Right ventricle myocardium inferior (tissue), 1 donor: ENCODE data around the gene IFNE. TPM values are rescaled to one million over a fixed set of nuclear protein-coding genes. Genes with fewer than 3 reads are reported as not detected.
"Not testable (repeated sequence)": the region's sequence is repeated elsewhere in the genome, so short reads cannot be mapped to it uniquely, and the experiment has no call there.

ENCODE experiments used
- ATAC-seq: fragments of 200-7000 bp; cut with Tn5 transposase; one replicate; pipeline ENCODE4 v1.9.1; 2020; ENCODE audit warnings: mild to moderate bottlenecking, moderate library complexity
- DNase-seq: peaks from one replicate; pipeline ENCODE4 v3.0.0; 2021; ENCODE audit errors: missing footprints
- intact Hi-C: fragments of 100-400 bp; cut with DNase I; formaldehyde crosslinking; loops from one replicate; pipeline ENCODE4 v1.11.0; 2022
- microRNA-seq: library from miRNA; unstranded; fragments of <30 nt; microRNA quantifications from one replicate; pipeline ENCODE4 v1.2.0, GENCODE V29; 2020
- total RNA-seq: library from RNA; stranded (reverse); fragmentation: NEBNext Ultra II Directional; extraction: Animal tissue kit (Norgen Biotek cat#: 25700); gene quantifications from one replicate; pipeline ENCODE4 v1.2.1, GENCODE V29; 2021
- donor health status: DM: no; HTN: yes; CAD: no; lungs with severe emphysema.

IFNE gene
- total RNA-seq, 1 donor from 2014 or later: not detected

GRCh38 chr9:21435015-21435383 lies 47.1 kb downstream of the IFNE start:
- intact Hi-C loops, ATAC-seq, DNase-seq: not testable (repeated sequence)

GRCh38 chr9:21434202-21435014 lies 47.7 kb downstream of the IFNE start:
- intact Hi-C loops: no loop called here
- ATAC-seq: no peak
- DNase-seq: no peak

- intact Hi-C loops: no loop called here
- DNase-seq (no peak), ATAC-seq (no peak)
Measured at GRCh38 chr9:21432672-21433425, 49.3 kb downstream of the IFNE start.

Small RNAs within 50 kb of the gene (microRNA-seq; reads per million reads assigned to microRNA genes)
- 1.4 reads per million for gene MIR31

Other genes with a start within 250 kb of the IFNE start
- not detected for gene IFNA14, start 242.3 kb downstream of the IFNE start, total RNA-seq
- not detected for gene IFNA5, start 177.0 kb downstream of the IFNE start, total RNA-seq
- 12.2 TPM for gene KLHL9, start 146.9 kb downstream of the IFNE start, total RNA-seq
- gene IFNA6, start 131.4 kb downstream of the IFNE start, total RNA-seq: not detected
- not detected for gene IFNA13, start 114.3 kb downstream of the IFNE start, total RNA-seq
- gene IFNA2, start 96.9 kb downstream of the IFNE start, total RNA-seq: not detected
- not detected for gene IFNA8, start 73.2 kb downstream of the IFNE start, total RNA-seq
- gene IFNA1, start 41.9 kb downstream of the IFNE start, total RNA-seq: not detected